ENCODE measurements around the gene CTIF.

DNA sequence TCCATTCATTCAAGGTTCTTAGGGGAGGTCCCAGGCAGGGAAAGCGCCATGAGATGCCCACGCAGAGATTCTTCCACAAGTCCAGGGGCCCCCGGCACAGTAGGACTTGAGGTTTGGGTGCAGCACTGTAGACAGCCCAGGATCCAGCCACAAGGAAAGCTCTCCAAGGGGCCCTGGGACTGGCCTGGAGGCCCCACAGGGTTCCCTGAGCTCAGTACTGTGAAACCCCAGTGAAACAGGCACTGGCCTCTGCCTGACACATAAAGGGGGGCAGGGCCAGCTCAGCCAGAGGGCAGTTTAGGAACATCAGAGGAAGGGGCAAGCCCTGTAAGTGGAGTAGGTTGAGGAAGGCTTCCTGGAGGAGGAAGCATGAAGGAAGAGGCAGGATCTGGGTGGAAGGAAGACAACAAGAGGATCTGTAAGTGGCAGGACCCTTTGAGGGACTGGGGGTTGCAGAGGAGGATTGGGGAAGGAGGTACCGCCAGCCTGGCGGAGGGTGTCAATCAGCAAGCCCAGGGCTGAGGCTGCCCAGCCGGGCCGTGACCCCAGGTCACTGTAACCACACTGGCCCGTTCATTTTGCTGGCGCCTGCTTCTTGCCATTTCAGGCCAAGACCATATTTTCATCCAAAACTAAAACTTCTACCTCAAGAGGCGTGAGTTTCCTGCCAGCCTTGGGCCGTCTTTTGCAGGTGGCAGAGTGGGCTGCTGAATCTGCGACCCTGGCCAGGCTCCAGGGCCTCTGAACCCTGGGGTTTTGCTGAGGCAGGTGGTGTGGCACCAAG lies 236.7 kb downstream of the CTIF start:
- no peak for TF ChIP-seq POLR2A (IDR thresholded peaks at IDR 0.05)
- TF ChIP-seq, protein P1, sequence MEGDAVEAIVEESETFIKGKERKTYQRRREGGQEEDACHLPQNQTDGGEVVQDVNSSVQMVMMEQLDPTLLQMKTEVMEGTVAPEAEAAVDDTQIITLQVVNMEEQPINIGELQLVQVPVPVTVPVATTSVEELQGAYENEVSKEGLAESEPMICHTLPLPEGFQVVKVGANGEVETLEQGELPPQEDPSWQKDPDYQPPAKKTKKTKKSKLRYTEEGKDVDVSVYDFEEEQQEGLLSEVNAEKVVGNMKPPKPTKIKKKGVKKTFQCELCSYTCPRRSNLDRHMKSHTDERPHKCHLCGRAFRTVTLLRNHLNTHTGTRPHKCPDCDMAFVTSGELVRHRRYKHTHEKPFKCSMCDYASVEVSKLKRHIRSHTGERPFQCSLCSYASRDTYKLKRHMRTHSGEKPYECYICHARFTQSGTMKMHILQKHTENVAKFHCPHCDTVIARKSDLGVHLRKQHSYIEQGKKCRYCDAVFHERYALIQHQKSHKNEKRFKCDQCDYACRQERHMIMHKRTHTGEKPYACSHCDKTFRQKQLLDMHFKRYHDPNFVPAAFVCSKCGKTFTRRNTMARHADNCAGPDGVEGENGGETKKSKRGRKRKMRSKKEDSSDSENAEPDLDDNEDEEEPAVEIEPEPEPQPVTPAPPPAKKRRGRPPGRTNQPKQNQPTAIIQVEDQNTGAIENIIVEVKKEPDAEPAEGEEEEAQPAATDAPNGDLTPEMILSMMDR (IDR thresholded peaks at IDR 0.05) = no peak
